ENCODE data around the gene NHS. TPM values are rescaled to one million over a fixed set of nuclear protein-coding genes. Genes with fewer than 3 reads are reported as not detected.

Gene NHS
- total RNA-seq, 4 donors from 2014 or later = 4.6 to 9.9 (median 7.2) TPM

GRCh38 chrX:17590892-17591740 lies 216.1 kb downstream of the NHS start:
- Histone ChIP-seq H3K4me1 (no peaks in the 10 kb centered on the region), H3K27me3 (no peaks in the 10 kb centered on the region), H3K27ac (no peak overlapping the region), H3K4me3 (no peak overlapping the region), H3K36me3 (no peaks in the 10 kb centered on the region), H3K9me3 (no peaks in the 10 kb centered on the region)
- no peak for TF ChIP-seq POLR2AphosphoS5 (IDR thresholded peaks at IDR 0.05)
- no peak for TF ChIP-seq POLR2A (IDR thresholded peaks at IDR 0.05)
- TF ChIP-seq EP300 (IDR thresholded peaks at IDR 0.05) = no peak
- TF ChIP-seq CTCF (IDR thresholded peaks at IDR 0.05) = peak in 1 of 2 donors; percentile 59
- DNase-seq (ENCODE audit: low spot score in 2 of 2) = peak in 1 of 2 donors; percentile 66
- 47% methylated on average over 9 of the region's 9 CpGs for WGBS

- Histone ChIP-seq H3K27me3 (no peaks in the 10 kb centered on the region), H3K4me1 (no peaks in the 10 kb centered on the region), H3K36me3 (no peaks in the 10 kb centered on the region), H3K27ac (no peak overlapping the region), H3K9me3 (no peaks in the 10 kb centered on the region), H3K4me3 (no peak overlapping the region)
- WGBS = 52% methylated on average over 4 of the region's 4 CpGs
- TF ChIP-seq EP300 (IDR thresholded peaks at IDR 0.05) (no peak), CTCF (IDR thresholded peaks at IDR 0.05) (no peak)
- DNase-seq (ENCODE audit: low spot score in 2 of 2) = no peak
These were observed 216.7 kb downstream of the NHS start for GRCh38 chrX:17591741-17592110.

GRCh38 chrX:17592117-17592516 lies 217.1 kb downstream of the NHS start:
- DNase-seq (ENCODE audit: low spot score in 2 of 2) = no peak
- Histone ChIP-seq H3K27ac (peak overlapping the region; percentile 29), H3K9me3 (no peaks in the 10 kb centered on the region), H3K4me3 (no peak overlapping the region), H3K27me3 (no peaks in the 10 kb centered on the region), H3K36me3 (no peaks in the 10 kb centered on the region), H3K4me1 (no peaks in the 10 kb centered on the region)
- TF ChIP-seq POLR2A (IDR thresholded peaks at IDR 0.05) (no peak), POLR2AphosphoS5 (IDR thresholded peaks at IDR 0.05) (peak in 1 of 3 donors; percentile 38)
- 48% methylated on average over 1 of the region's 1 CpG for WGBS

GRCh38 chrX:17594693-17595092 lies 219.7 kb downstream of the NHS start:
- Histone ChIP-seq H3K4me1 (no peaks in the 10 kb centered on the region), H3K27ac (no peak overlapping the region), H3K4me3 (no peak overlapping the region), H3K36me3 (no peaks in the 10 kb centered on the region), H3K9me3 (no peaks in the 10 kb centered on the region), H3K27me3 (no peaks in the 10 kb centered on the region)
- 89% methylated on average over 2 of the region's 2 CpGs for WGBS
- no peak for TF ChIP-seq POLR2A (IDR thresholded peaks at IDR 0.05)
- TF ChIP-seq EP300 (IDR thresholded peaks at IDR 0.05) = no peak
- TF ChIP-seq POLR2AphosphoS5 (IDR thresholded peaks at IDR 0.05) = no peak
- TF ChIP-seq CTCF (IDR thresholded peaks at IDR 0.05) = no peak
- no peak for DNase-seq (ENCODE audit: low spot score in 2 of 2)

- Histone ChIP-seq H3K9me3 (no peaks in the 10 kb centered on the region), H3K27ac (no peak overlapping the region), H3K36me3 (no peaks in the 10 kb centered on the region), H3K27me3 (no peaks in the 10 kb centered on the region), H3K4me3 (no peak overlapping the region), H3K4me1 (no peaks in the 10 kb centered on the region)
- WGBS = 61% methylated on average over 3 of the region's 3 CpGs
- no peak for TF ChIP-seq EP300 (IDR thresholded peaks at IDR 0.05)
- no peak for TF ChIP-seq POLR2A (IDR thresholded peaks at IDR 0.05)
- no peak for TF ChIP-seq POLR2AphosphoS5 (IDR thresholded peaks at IDR 0.05)
- TF ChIP-seq CTCF (IDR thresholded peaks at IDR 0.05) = no peak
- DNase-seq (ENCODE audit: low spot score in 2 of 2) = no peak
These were observed 220.5 kb downstream of the NHS start for GRCh38 chrX:17595456-17596035.
